ENCODE data around the gene ZNF428.

GRCh38 chr19:43626838-43627237, 7.4 kb upstream of the ZNF428 start:
- TF ChIP-seq PKNOX1 (IDR thresholded peaks at IDR 0.05) (no peak), CTBP1 (IDR thresholded peaks at IDR 0.05; ENCODE audit: borderline replicate concordance) (no peak)
